Stimulated activated CD4-positive, alpha-beta T cell treated with anti-CD3 and anti-CD28 coated beads, TNF-alpha, amount 100 ng/mL, for 4 hours (primary cell): Measurements from ENCODE around the gene PDGFC.
"Not testable (repeated sequence)": the region's sequence is repeated elsewhere in the genome, so short reads cannot be mapped to it uniquely, and the experiment has no call there.

Experiments used
- DNase-seq, 3 experiments: peaks; one replicate each; pipeline ENCODE4 v3.0.0-alpha.2; 2020; ENCODE audit warnings: low read depth in 3 of 3

PDGFC gene

DNA sequence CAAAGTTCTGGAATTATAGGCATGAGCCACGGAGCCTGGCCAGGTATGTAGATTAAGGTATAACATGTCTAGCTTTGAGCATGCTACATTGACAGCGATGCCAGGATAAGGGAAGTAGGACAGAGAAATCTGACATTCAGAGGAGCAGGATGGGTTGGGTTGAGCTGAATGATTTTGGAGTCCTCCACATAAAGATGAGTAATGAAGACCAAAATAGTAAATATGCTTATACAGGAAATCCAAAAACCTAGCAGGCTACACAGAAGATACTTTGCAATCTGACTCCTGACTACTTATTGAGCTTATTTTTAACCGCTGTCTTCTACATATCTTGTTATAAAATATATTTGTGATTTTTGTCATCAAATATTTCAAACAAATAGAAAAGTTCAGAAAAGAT is 69.7 kb downstream of the PDGFC start:
- DNase-seq = no peak

- no peak for DNase-seq
Measured at GRCh38 chr4:156898373-156899117, 73.1 kb downstream of the PDGFC start.

DNA sequence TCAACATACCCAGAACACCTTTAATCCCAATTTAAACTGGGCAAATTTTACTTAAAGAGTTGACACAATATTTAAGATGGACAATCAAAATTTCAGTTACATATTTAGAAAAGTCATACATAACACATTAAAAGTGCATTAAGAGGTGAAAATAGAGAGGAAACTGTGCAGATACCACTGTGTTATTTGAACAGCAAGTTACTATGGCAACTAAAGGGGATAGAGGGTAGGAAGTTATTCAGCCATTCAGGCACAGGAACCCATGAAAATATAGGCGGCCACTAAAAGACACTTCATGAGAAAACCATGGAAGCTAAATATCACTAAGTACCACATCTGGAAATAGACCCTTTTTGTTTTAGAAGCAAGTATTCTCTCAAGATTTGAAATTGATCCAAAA is 75.1 kb downstream of the PDGFC start:
- no peak for DNase-seq

DNA sequence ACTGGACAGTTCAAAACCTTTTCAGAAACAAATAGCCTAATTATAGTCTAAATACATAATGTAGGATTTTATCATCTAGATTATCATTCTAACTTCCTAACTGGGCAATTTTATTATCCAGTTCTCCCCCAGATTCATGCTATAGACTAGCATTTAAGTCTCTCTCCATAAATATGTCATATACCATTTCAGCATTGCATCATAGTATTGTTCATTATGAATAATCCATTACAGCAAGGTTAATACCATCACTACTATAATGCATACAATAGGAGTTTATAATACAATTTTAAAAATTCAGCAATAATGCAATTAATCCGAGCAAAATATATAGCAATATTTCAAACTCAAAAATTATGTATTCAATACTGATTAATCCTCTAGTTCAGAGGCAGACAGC is 77.4 kb downstream of the PDGFC start:
- DNase-seq = no peak

DNA sequence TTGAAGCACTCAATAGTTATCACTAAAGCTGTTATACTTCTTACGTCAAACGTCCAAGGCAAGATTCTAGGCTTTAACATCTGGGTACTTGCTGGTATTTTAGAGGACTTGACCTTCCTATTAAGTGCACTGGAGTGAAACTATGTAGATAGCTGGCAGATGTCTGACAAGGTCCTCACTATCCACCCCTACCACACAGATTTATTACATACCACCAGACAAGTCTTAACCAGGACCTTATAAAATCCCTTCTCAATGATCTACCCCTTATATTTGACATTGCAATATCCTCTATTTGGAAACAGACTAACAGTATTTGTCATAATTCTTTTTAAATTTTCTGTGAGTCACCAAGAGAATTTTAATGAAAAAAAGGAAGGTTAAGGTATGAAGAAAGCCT is 78.8 kb downstream of the PDGFC start:
- DNase-seq = no peak

DNA sequence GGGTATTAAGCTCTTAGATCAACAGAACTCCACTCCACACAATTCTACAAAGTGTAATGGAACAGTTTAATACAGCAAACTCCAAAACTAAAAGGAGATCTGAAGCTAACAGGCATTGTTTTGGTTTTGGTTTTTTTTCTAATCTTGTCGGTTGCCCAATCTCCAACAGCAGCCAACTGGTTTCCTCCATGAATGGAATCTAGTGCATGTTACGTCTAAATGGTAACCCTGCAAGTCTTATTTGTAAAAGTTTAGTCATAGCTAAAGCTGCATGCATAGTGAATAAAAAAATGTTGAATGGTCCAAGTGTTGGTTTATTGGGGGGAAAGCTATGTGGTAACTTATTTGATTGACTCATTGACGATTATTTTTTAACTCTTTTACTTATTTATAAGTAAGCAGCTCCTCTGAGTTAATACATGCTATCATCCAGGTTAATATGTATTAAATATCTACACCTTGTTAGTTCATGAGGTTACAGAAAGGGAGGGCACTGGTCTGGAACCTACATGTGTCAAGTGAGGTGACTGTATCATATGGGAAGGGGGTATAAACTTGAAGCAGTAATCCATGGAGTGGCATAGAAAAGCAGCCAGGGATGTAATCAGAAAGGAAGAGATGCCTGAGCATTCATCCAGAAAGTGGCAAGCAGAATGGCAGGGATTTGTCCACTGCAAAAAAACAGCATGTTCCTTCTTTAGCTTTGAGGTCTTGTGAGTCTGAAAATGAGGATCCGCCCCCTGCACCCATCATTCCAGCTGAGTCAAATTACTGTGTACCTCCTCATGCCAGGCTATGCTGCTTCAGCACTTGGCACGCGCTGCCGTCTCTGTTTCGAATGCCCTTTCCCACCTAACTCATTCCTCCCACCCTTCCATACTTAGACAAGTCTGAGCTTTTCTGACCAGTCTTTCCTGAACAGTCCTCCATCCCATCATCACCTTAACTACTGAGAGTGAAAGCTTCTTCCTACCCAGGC is 81.7 kb downstream of the PDGFC start:
- no peak for DNase-seq

- DNase-seq = no peak
Measured at GRCh38 chr4:156888762-156889161, 82.8 kb downstream of the PDGFC start.

DNA sequence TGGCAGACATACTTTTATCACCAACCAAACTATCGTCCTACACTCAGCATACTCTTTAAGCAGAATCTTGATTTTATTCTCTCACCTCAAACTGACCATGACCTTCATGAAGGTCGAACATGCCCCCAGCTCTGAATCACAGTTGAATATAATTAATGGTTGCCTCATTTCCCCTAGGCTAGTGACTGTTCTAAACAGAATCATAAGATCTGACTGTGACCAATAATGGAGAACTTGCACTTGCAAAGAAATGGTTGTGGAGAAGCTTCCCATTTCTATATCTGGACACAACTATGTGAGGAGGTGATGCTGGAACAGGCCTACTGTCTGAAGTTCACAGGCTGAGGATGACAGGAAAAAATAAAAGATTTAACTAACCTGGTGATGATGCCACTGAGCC is 85.1 kb downstream of the PDGFC start:
- DNase-seq = no peak

DNA sequence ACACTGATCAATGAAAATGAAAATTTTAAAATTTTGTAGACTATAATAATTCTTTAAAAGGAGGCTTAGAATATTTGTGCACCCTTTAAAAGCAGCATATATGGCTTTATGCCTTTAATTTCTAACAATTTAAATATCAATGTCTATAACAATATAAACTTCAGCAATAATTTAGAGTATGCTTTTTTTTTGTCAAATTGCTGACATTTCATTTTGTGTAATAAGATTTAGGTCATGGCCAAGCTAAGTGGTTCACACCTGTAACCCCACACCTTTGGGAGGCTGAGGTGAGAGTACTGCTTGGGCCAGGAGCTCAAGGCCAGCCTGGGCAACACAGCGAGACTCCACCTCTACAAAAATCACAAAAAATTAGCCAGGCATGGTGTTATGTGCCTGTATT is 86.2 kb downstream of the PDGFC start:
- no peak for DNase-seq

GRCh38 chr4:156884183-156884582 is 87.4 kb downstream of the PDGFC start:
- DNase-seq = no peak

- no peak for DNase-seq
Measured at GRCh38 chr4:156875704-156876103, 95.9 kb downstream of the PDGFC start.

GRCh38 chr4:156875055-156875454 is 96.5 kb downstream of the PDGFC start:
- no peak for DNase-seq

DNA sequence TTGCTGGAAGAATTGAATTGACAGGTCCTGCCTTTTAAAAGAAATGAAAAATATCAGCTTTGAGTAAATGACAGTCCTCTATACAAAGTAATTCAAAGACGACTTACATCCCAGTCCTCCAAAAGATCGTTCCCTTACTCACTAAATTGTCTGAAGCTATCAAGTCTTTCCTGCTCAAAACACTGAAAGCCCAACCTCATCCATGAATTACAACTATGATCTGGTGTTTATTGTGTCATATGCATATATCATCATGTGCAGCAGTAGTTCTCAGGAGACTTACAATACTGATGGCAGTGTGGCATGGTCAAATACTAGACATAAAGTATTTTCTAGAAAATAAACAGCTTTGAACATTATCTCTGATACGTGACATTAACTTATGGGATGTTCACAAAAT is 97.8 kb downstream of the PDGFC start:
- DNase-seq = no peak

GRCh38 chr4:156870861-156871260 is 100.7 kb downstream of the PDGFC start:
- no peak for DNase-seq

DNA sequence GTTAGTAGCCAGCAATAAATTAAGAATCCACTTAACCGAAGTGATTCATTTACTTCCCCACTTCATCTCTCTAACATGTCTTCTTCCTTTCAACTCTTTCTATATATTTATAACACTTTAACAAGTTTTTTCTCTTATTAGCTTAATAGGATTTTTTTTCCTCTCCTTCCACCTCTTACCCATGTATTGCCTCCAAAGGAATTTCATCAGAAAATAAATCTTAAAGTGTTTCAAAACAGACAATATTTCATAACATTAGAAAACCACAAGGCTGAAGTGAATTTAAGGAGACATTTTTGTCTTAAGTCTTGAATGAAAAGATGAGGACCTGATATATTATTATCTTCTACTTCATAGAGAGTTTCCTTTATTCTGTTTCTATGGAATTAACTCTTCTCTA is 101.5 kb downstream of the PDGFC start:
- no peak for DNase-seq

DNA sequence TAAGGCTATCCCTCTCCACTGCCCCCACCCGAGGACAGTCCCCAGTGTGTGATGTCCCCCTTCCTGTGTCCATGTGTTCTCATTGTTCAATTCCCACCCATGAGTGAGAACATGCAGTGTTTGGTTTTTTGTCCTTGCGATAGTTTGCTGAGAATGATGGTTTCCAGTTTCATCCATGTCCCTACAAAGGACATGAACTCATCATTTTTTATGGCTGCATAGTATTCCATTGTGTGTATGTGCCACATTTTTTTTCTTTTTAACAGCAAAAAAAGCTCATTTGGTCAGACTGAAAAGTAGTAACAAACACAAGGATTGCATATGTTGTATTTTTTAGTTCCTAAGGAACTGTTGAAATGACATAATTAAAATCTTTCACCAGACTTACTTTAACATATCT is 105.5 kb downstream of the PDGFC start:
- not testable (repeated sequence) for DNase-seq

DNA sequence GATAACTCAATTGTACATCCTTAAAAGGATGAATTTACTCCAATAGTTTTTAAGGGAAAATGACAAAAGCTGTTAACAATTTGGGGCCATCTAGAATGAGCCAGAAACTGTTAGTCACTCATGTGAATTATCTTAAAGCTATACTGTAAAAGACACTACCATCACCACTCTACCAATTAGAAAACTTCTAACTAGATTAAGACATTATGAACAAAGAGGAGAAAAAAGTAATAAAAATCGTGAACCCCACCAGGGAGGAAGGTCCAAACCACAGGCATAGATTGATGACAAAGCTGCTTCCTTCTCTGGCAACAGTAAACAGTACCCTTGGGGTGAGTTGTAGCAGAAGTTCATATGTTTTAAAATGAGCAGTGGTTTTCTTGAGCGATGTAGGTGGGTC is 106.1 kb downstream of the PDGFC start:
- no peak for DNase-seq

DNA sequence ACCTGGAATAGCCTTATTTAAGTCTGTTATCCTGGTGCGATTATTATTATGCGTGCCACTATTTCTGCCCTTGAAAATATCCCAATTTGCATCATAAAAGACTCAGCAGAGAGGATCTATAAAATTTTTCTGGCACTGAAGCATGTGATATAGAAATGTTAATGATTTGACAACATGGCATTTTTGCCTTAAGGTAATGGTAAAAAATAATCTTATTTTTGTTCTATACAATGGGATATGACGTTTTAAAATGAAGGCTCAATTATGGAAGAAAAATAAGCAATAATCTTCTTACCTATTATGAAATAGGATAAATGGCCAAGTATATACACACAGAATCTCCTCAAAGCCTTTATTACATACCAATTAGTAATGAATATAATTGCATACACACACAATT is 113.5 kb downstream of the PDGFC start:
- DNase-seq = no peak

DNA sequence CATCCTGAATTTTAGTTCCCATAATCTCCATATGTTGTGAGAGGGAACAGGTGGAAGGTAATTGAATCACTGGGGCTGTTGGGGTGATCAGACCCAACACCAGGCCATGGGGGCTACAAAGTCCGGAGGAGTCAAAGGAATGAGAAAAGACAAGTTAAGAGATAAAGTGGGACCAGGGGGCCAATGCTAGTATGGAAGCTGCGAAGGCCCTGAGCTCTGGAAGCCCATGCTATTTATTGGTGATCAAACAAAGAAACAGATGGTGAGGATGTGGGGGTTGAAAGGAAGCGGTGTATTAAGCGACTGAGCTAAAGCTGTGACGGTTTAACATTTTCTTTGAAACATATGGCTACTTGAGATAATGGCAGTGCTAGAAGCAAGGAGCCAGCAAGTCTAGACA is 132.8 kb downstream of the PDGFC start:
- DNase-seq = no peak

GRCh38 chr4:156837625-156838345 is 133.8 kb downstream of the PDGFC start:
- DNase-seq = no peak

DNA sequence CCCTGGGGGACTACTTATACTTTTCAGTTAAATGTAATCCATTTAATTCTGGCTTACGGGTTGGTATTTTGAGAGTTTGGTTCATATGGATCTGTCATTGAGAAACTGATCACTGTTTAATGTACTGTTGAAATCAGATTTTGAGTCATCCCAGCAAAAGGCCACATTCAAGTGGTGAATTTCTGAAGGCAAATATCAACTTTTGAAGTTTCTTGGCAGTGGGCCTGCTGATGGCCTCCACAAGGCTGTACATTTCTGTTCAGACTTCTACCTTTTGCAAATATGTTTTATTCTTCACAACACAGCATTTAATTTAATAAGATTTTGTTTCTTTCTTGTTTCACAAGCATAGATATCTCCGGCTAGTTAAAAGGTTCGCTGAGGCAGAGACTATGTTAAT is 138.7 kb downstream of the PDGFC start:
- no peak for DNase-seq

- DNase-seq = no peak
Measured at GRCh38 chr4:156830351-156830750, 141.2 kb downstream of the PDGFC start.
